COLO668 (cell line): Measurements from ENCODE around the gene DCLK2.
"Not testable (repeated sequence)": the region's sequence is repeated elsewhere in the genome, so short reads cannot be mapped to it uniquely, and the experiment has no call there.

Source experiments
- DNase-seq: peaks from one replicate; lab custom pipeline; 2025; ENCODE audit not compliant: unreplicated experiment; lab: John Stamatoyannopoulos, UW

The DCLK2 gene

GRCh38 chr4:150197256-150197655 lies 119.0 kb downstream of the DCLK2 start:
- DNase-seq, result not testable (repeated sequence)

- no peak for DNase-seq
Measured at GRCh38 chr4:150199056-150199455, 120.8 kb downstream of the DCLK2 start.

GRCh38 chr4:150205016-150205415 lies 126.8 kb downstream of the DCLK2 start:
- DNase-seq, result no peak

GRCh38 chr4:150206265-150206664 lies 128.0 kb downstream of the DCLK2 start:
- DNase-seq, result no peak

GRCh38 chr4:150206954-150207353 lies 128.7 kb downstream of the DCLK2 start:
- no peak for DNase-seq

GRCh38 chr4:150207871-150208270 lies 129.6 kb downstream of the DCLK2 start:
- no peak for DNase-seq

GRCh38 chr4:150209140-150209829 lies 131.0 kb downstream of the DCLK2 start:
- DNase-seq, result peak; percentile 55

GRCh38 chr4:150211016-150211415 lies 132.8 kb downstream of the DCLK2 start:
- no peak for DNase-seq

GRCh38 chr4:150211799-150212445 lies 133.7 kb downstream of the DCLK2 start:
- no peak for DNase-seq

- DNase-seq, result no peak
Measured at GRCh38 chr4:150212485-150212884, 134.2 kb downstream of the DCLK2 start.

- DNase-seq, result no peak
Measured at GRCh38 chr4:150212927-150213326, 134.7 kb downstream of the DCLK2 start.

GRCh38 chr4:150215601-150216000 lies 137.4 kb downstream of the DCLK2 start:
- DNase-seq, result no peak

GRCh38 chr4:150216726-150217125 lies 138.5 kb downstream of the DCLK2 start:
- no peak for DNase-seq

GRCh38 chr4:150217192-150217591 lies 138.9 kb downstream of the DCLK2 start:
- DNase-seq, result peak; percentile 12

- DNase-seq, result peak; percentile 72
Measured at GRCh38 chr4:150217808-150218207, 139.6 kb downstream of the DCLK2 start.

GRCh38 chr4:150218447-150218846 lies 140.2 kb downstream of the DCLK2 start:
- DNase-seq, result no peak

- DNase-seq, result no peak
Measured at GRCh38 chr4:150219841-150220240, 141.6 kb downstream of the DCLK2 start.

GRCh38 chr4:150224896-150225591 lies 146.8 kb downstream of the DCLK2 start:
- DNase-seq, result no peak

GRCh38 chr4:150229520-150229919 lies 151.3 kb downstream of the DCLK2 start:
- DNase-seq, result no peak

- DNase-seq, result no peak
Measured at GRCh38 chr4:150230561-150230960, 152.3 kb downstream of the DCLK2 start.

GRCh38 chr4:150231107-150231770 lies 153.0 kb downstream of the DCLK2 start:
- DNase-seq, result no peak

GRCh38 chr4:150232029-150232428 lies 153.8 kb downstream of the DCLK2 start:
- no peak for DNase-seq
